ENCODE data around the gene REXO2. TPM values are rescaled to one million over a fixed set of nuclear protein-coding genes. Genes with fewer than 3 reads are reported as not detected.

Gene REXO2
- total RNA-seq, 4 donors from 2014 or later, result 24.5 to 150 (median 50.8) TPM

GRCh38 chr11:114452399-114452798, 13.1 kb downstream of the REXO2 start:
- no peak for DNase-seq
- Histone ChIP-seq H3K4me3 (no peak overlapping the region), H3K36me3 (peaks cover 0 to 23% (median 0%) of the 10 kb centered on the region in 3 donors), H3K27me3 (no peaks in the 10 kb centered on the region), H3K27ac (no peak overlapping the region), H3K4me1 (no peaks in the 10 kb centered on the region), H3K9me3 (no peaks in the 10 kb centered on the region)
- TF ChIP-seq POLR2A (IDR thresholded peaks at IDR 0.05) (no peak), CTCF (IDR thresholded peaks at IDR 0.05) (no peak)

- no peak for DNase-seq
- no peak for TF ChIP-seq CTCF (IDR thresholded peaks at IDR 0.05)
- TF ChIP-seq POLR2A (IDR thresholded peaks at IDR 0.05), result no peak
- no peaks in the 10 kb centered on the region for H3K27me3 ChIP-seq
- H3K4me3 ChIP-seq, result no peak overlapping the region
- H3K27ac ChIP-seq, result no peak overlapping the region
- H3K4me1 ChIP-seq, result no peaks in the 10 kb centered on the region
- H3K36me3 ChIP-seq, result no peaks in the 10 kb centered on the region
- no peaks in the 10 kb centered on the region for H3K9me3 ChIP-seq
Observed at GRCh38 chr11:114463999-114464398, 24.7 kb downstream of the REXO2 start.

GRCh38 chr11:114466742-114467141, 27.5 kb downstream of the REXO2 start:
- Histone ChIP-seq H3K36me3 (no peaks in the 10 kb centered on the region), H3K9me3 (no peaks in the 10 kb centered on the region), H3K27me3 (no peaks in the 10 kb centered on the region), H3K27ac (no peak overlapping the region), H3K4me3 (no peak overlapping the region), H3K4me1 (no peaks in the 10 kb centered on the region)
- DNase-seq, result no peak
- no peak for TF ChIP-seq CTCF (IDR thresholded peaks at IDR 0.05)
- TF ChIP-seq POLR2A (IDR thresholded peaks at IDR 0.05), result no peak

GRCh38 chr11:114472661-114473060, 33.4 kb downstream of the REXO2 start:
- H3K27me3 ChIP-seq, result no peaks in the 10 kb centered on the region
- no peak overlapping the region for H3K27ac ChIP-seq
- no peaks in the 10 kb centered on the region for H3K4me1 ChIP-seq
- H3K36me3 ChIP-seq, result no peaks in the 10 kb centered on the region
- DNase-seq, result no peak
- TF ChIP-seq CTCF (IDR thresholded peaks at IDR 0.05), result no peak
- no peak for TF ChIP-seq POLR2A (IDR thresholded peaks at IDR 0.05)
- H3K9me3 ChIP-seq, result no peaks in the 10 kb centered on the region
- H3K4me3 ChIP-seq, result no peak overlapping the region

- TF ChIP-seq CTCF (IDR thresholded peaks at IDR 0.05) (no peak), POLR2A (IDR thresholded peaks at IDR 0.05) (no peak)
- Histone ChIP-seq H3K36me3 (no peaks in the 10 kb centered on the region), H3K27ac (no peak overlapping the region), H3K4me3 (no peak overlapping the region), H3K9me3 (no peaks in the 10 kb centered on the region), H3K27me3 (no peaks in the 10 kb centered on the region), H3K4me1 (no peaks in the 10 kb centered on the region)
- no peak for DNase-seq
Observed at GRCh38 chr11:114478001-114478410, 38.7 kb downstream of the REXO2 start.

GRCh38 chr11:114478768-114479167, 39.5 kb downstream of the REXO2 start:
- no peaks in the 10 kb centered on the region for H3K4me1 ChIP-seq
- no peaks in the 10 kb centered on the region for H3K36me3 ChIP-seq
- H3K4me3 ChIP-seq, result no peak overlapping the region
- no peak for TF ChIP-seq CTCF (IDR thresholded peaks at IDR 0.05)
- TF ChIP-seq POLR2A (IDR thresholded peaks at IDR 0.05), result no peak
- H3K27ac ChIP-seq, result no peak overlapping the region
- H3K27me3 ChIP-seq, result no peaks in the 10 kb centered on the region
- H3K9me3 ChIP-seq, result no peaks in the 10 kb centered on the region
- no peak for DNase-seq

Measured in Peyer's patch (tissue), 4 donors.